ENCODE data around the gene PAX5.

DNA sequence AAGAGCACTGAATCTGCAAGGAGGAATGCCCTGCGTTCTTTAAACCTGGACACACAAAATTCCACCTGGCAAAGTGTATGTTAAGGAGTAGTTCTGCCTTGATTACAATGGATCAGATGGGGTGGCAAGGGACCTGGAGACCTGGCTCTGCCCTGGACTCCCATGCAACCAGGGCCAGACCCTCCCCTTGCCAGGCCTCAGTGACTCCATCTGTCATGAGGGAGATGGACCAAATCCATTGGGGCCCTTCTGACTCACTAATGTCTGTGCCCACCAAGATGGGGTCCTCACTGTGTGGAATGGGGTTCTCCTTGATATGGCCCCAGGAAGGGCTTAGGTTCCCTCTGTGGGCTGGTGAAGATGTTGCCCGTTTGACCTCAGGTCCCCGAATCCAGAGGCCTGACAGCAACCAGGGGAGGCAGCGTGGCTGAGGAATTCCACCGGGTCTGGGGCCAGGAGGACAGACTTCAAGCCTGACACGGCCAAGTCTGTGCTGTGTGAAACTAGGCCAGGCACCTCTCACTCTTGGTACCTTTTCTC is 100.3 kb downstream of the PAX5 start:
- TF ChIP-seq MXI1 (IDR thresholded peaks at IDR 0.05; ENCODE audit: low read depth, low read length) (no peak), FOXJ3 (CRISPR knock-in tag; IDR thresholded peaks at IDR 0.05) (no peak), YY1 (IDR thresholded peaks at IDR 0.05; ENCODE audit: low read depth) (no peak)
- TF ChIP-seq, protein P1, sequence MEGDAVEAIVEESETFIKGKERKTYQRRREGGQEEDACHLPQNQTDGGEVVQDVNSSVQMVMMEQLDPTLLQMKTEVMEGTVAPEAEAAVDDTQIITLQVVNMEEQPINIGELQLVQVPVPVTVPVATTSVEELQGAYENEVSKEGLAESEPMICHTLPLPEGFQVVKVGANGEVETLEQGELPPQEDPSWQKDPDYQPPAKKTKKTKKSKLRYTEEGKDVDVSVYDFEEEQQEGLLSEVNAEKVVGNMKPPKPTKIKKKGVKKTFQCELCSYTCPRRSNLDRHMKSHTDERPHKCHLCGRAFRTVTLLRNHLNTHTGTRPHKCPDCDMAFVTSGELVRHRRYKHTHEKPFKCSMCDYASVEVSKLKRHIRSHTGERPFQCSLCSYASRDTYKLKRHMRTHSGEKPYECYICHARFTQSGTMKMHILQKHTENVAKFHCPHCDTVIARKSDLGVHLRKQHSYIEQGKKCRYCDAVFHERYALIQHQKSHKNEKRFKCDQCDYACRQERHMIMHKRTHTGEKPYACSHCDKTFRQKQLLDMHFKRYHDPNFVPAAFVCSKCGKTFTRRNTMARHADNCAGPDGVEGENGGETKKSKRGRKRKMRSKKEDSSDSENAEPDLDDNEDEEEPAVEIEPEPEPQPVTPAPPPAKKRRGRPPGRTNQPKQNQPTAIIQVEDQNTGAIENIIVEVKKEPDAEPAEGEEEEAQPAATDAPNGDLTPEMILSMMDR (IDR thresholded peaks at IDR 0.05) = no peak
